HepG2 (cell line): ENCODE results near the gene FBF1. TPM values are rescaled to one million over a fixed set of nuclear protein-coding genes. Genes with fewer than 3 reads are reported as not detected.
A peak's percentile ranks its signal among the peaks of the same experiment; 100 is the strongest.

Experiments
- BRD4 ChIP-seq: sonication (generic); formaldehyde crosslinking; IDR thresholded peaks from 2 replicates; pipeline ENCODE4 v1.4.0; 2020; ENCODE audit warnings: missing genetic modification reagents
- CENPX ChIP-seq: sonication (generic); formaldehyde crosslinking; IDR thresholded peaks from 2 replicates; pipeline ENCODE4 v1.9.0; 2021; ENCODE audit warnings: mild to moderate bottlenecking, missing genetic modification reagents, moderate library complexity
- CHD4 ChIP-seq: fragments of 200-600 bp; sonication (generic); IDR thresholded peaks from 2 replicates; pipeline ENCODE4 v1.7.0; 2017; ENCODE audit warnings: mild to moderate bottlenecking, low read length, borderline replicate concordance
- HHEX ChIP-seq: IDR thresholded peaks from 2 replicates; pipeline ENCODE4 v1.6.1; 2016; ENCODE audit warnings: control low read depth
- JUN ChIP-seq: sonication (generic); formaldehyde crosslinking; IDR thresholded peaks from 2 replicates; pipeline ENCODE4 v1.4.0; 2020; ENCODE audit warnings: mild to moderate bottlenecking, missing genetic modification reagents
- MAFK ChIP-seq, 2 experiments: IDR thresholded peaks in 1 of 2; conservative IDR thresholded peaks in 1 of 2; 2 replicates each; pipeline ENCODE4 v1.6.1; 2011; ENCODE audit warnings: improper control_type of control experiment in 2 of 2, low read length in 2 of 2
- MED13 ChIP-seq: sonication (generic); formaldehyde crosslinking; IDR thresholded peaks from 2 replicates; pipeline ENCODE4 v1.5.0; 2020; ENCODE audit warnings: missing genetic modification reagents
- MEIS2 ChIP-seq: sonication (generic); formaldehyde crosslinking; IDR thresholded peaks from 2 replicates; pipeline ENCODE4 v1.9.0; 2021; ENCODE audit warnings: mild to moderate bottlenecking, missing genetic modification reagents
- PAF1 ChIP-seq: IDR thresholded peaks from 2 replicates; pipeline ENCODE4 v1.6.1; 2016; ENCODE audit warnings: missing genetic modification reagents, missing compliant biosample characterization
- ZC3H13 ChIP-seq: sonication (generic); formaldehyde crosslinking; IDR thresholded peaks from 2 replicates; pipeline ENCODE4 v1.8.1; 2023; ENCODE audit warnings: mild to moderate bottlenecking, missing genetic modification reagents, moderate library complexity
- ZNF329 ChIP-seq: sonication (generic); formaldehyde crosslinking; IDR thresholded peaks from 2 replicates; pipeline ENCODE4 v1.9.0; 2021; ENCODE audit warnings: low read depth, mild to moderate bottlenecking, missing genetic modification reagents
- ZNF382 ChIP-seq: sonication (generic); formaldehyde crosslinking; IDR thresholded peaks from 2 replicates; pipeline ENCODE4 v1.5.0; 2020; ENCODE audit warnings: missing genetic modification reagents, mild to moderate bottlenecking, borderline replicate concordance
- ZNF598 ChIP-seq: sonication (generic); formaldehyde crosslinking; IDR thresholded peaks from 2 replicates; pipeline ENCODE4 v1.5.1; 2020; ENCODE audit warnings: mild to moderate bottlenecking, missing genetic modification reagents, borderline replicate concordance
- ZNF674 ChIP-seq: sonication (generic); formaldehyde crosslinking; IDR thresholded peaks from 2 replicates; pipeline ENCODE4 v1.5.0; 2020; ENCODE audit warnings: low read depth, mild to moderate bottlenecking, missing genetic modification reagents
- ZNF766 ChIP-seq: sonication (generic); formaldehyde crosslinking; IDR thresholded peaks from 2 replicates; pipeline ENCODE4 v1.5.0; 2020; ENCODE audit warnings: missing genetic modification reagents, borderline replicate concordance
- ZSCAN12 ChIP-seq: sonication (generic); formaldehyde crosslinking; IDR thresholded peaks from 2 replicates; pipeline ENCODE4 v1.9.0; 2021; ENCODE audit warnings: mild to moderate bottlenecking, missing genetic modification reagents
- ZSCAN9 ChIP-seq: IDR thresholded peaks from 2 replicates; pipeline ENCODE4 v1.6.1; 2016; ENCODE audit warnings: borderline replicate concordance
- polyA plus RNA-seq, 8 experiments: library from polyadenylated mRNA; depleted of rRNA in 3 of 8; stranded (reverse) in 7 of 8; unstranded in 1 of 8; fragments of >200 nt; fragmentation: Illumina TruSeq in 4 of 8; extraction: Trizol in 4 of 8; gene quantifications; 2 replicates each; pipeline versions ENCODE4 v1.2.1 to v1.2.3, GENCODE V29; 2011 to 2016; ENCODE audit warnings: low read depth in 4 of 8, missing spikeins in 1 of 8, mixed read lengths in 1 of 8; ENCODE audit not compliant: insufficient read depth in 1 of 8
- total RNA-seq, 5 experiments: library from RNA; depleted of rRNA; stranded (reverse); fragments of >200 nt; fragmentation: Illumina TruSeq; extraction: Trizol; gene quantifications; 2 replicates each; pipeline ENCODE4 v1.2.3, GENCODE V29; 2016; ENCODE audit warnings: low read depth in 1 of 5
- TF ChIP-seq, protein P1 (sequence below): sonication (generic); formaldehyde crosslinking; IDR thresholded peaks from 2 replicates; pipeline ENCODE4 v1.5.0; 2020; ENCODE audit warnings: missing genetic modification reagents, mild to moderate bottlenecking, borderline replicate concordance
- TF ChIP-seq, protein P2 (sequence below): sonication (generic); formaldehyde crosslinking; IDR thresholded peaks from 2 replicates; pipeline ENCODE4 v1.8.0; 2023; ENCODE audit warnings: mild to moderate bottlenecking, missing genetic modification reagents
- TF ChIP-seq, protein P3 (sequence below): IDR thresholded peaks from 2 replicates; pipeline ENCODE4 v1.4.0; 2020; ENCODE audit warnings: mild to moderate bottlenecking, missing genetic modification reagents
- TF ChIP-seq, protein P4 (sequence below): IDR thresholded peaks from 2 replicates; pipeline ENCODE4 v1.6.1; 2016; ENCODE audit warnings: missing genetic modification reagents, missing compliant biosample characterization
- TF ChIP-seq, protein P5 (sequence below): sonication (generic); formaldehyde crosslinking; IDR thresholded peaks from 2 replicates; pipeline ENCODE4 v1.8.0; 2022; ENCODE audit warnings: mild to moderate bottlenecking, missing genetic modification reagents; ENCODE audit not compliant: insufficient replicate concordance

FBF1 gene
- total and polyA plus RNA-seq, 2 of the 13 experiments (the other 11 are each of a cell fraction or from before 2014, with no cell fraction given) = 2.4 to 8.1 TPM

DNA sequence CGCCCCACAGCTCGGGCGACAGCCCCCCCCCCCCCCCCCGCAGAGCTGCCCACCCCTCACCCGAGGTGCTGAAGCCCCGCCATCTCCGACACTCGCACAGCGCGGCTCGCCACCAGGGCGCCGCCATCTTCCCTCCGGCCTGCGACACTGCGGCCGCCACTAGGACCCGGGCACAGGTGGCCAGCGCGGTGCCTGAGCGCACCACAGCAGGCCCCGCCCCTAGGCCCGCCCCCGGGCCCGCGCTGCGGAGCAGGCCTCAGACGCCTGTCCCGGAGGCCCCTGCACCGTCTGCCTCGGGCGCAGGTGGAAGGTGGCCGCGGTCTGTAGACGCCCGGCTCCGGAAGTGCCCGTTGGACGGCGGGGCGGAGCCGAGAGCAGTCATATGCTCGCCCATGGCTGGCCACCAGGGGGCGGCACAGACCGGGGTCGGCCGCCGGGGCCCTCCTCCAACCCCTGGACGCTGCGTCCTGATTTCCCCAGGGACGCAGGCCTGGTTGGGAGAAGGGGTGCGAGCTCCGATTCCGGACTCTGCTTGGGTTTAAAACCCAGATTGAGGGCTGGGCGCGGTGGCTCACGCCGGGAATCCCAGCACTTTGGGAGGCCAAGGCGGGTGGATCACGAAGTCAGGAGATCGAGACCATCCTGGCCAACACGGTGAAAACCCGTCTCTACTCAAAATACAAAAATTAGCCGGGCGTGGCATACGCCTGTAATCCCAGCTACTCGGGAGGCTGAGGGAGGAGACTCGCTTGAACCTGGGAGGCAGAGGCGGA, 35.9 kb downstream of the FBF1 start, which contains the start of gene MRPL38 (continued):
- TF ChIP-seq ZNF766 (CRISPR knock-in tag) = peak; percentile 87
- TF ChIP-seq, protein P1, sequence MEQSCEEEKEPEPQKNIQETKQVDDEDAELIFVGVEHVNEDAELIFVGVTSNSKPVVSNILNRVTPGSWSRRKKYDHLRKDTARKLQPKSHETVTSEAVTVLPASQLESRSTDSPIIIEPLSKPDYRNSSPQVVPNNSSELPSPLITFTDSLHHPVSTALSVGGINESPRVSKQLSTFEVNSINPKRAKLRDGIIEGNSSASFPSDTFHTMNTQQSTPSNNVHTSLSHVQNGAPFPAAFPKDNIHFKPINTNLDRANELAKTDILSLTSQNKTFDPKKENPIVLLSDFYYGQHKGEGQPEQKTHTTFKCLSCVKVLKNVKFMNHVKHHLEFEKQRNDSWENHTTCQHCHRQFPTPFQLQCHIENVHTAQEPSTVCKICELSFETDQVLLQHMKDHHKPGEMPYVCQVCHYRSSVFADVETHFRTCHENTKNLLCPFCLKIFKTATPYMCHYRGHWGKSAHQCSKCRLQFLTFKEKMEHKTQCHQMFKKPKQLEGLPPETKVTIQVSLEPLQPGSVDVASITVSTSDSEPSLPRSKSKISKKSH = peak; percentile 88
- TF ChIP-seq BRD4 (CRISPR knock-in tag) = peak; percentile 91
- TF ChIP-seq PAF1 (CRISPR knock-in tag) = no peak
- TF ChIP-seq, protein P2, sequence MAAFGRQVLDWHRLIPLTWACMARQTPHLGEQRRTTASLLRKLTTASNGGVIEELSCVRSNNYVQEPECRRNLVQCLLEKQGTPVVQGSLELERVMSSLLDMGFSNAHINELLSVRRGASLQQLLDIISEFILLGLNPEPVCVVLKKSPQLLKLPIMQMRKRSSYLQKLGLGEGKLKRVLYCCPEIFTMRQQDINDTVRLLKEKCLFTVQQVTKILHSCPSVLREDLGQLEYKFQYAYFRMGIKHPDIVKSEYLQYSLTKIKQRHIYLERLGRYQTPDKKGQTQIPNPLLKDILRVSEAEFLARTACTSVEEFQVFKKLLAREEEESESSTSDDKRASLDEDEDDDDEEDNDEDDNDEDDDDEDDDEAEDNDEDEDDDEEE (CRISPR knock-in tag) = 0 out of 2 replicates have a peak, but pooled peaks have one; percentile 21
- peak; percentile 95 for TF ChIP-seq ZSCAN9 (CRISPR knock-in tag)
- TF ChIP-seq ZSCAN12 = peak; percentile 70; the same call in 1 of the 2 replicates
- TF ChIP-seq ZC3H13 = peak; percentile 97
- no peak for TF ChIP-seq CHD4
- TF ChIP-seq, protein P3, sequence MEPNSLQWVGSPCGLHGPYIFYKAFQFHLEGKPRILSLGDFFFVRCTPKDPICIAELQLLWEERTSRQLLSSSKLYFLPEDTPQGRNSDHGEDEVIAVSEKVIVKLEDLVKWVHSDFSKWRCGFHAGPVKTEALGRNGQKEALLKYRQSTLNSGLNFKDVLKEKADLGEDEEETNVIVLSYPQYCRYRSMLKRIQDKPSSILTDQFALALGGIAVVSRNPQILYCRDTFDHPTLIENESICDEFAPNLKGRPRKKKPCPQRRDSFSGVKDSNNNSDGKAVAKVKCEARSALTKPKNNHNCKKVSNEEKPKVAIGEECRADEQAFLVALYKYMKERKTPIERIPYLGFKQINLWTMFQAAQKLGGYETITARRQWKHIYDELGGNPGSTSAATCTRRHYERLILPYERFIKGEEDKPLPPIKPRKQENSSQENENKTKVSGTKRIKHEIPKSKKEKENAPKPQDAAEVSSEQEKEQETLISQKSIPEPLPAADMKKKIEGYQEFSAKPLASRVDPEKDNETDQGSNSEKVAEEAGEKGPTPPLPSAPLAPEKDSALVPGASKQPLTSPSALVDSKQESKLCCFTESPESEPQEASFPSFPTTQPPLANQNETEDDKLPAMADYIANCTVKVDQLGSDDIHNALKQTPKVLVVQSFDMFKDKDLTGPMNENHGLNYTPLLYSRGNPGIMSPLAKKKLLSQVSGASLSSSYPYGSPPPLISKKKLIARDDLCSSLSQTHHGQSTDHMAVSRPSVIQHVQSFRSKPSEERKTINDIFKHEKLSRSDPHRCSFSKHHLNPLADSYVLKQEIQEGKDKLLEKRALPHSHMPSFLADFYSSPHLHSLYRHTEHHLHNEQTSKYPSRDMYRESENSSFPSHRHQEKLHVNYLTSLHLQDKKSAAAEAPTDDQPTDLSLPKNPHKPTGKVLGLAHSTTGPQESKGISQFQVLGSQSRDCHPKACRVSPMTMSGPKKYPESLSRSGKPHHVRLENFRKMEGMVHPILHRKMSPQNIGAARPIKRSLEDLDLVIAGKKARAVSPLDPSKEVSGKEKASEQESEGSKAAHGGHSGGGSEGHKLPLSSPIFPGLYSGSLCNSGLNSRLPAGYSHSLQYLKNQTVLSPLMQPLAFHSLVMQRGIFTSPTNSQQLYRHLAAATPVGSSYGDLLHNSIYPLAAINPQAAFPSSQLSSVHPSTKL = peak; percentile 86
- TF ChIP-seq ZNF382 (CRISPR knock-in tag) = no peak
- peak; percentile 87 for TF ChIP-seq ZNF329 (CRISPR knock-in tag)
- peak; percentile 93 for TF ChIP-seq ZNF598
- TF ChIP-seq HHEX = no peak; the same call in 1 of the 2 replicates
- TF ChIP-seq JUN (CRISPR knock-in tag) = no peak
- peak; percentile 93 for TF ChIP-seq MEIS2 (CRISPR knock-in tag)
- TF ChIP-seq, protein P4, sequence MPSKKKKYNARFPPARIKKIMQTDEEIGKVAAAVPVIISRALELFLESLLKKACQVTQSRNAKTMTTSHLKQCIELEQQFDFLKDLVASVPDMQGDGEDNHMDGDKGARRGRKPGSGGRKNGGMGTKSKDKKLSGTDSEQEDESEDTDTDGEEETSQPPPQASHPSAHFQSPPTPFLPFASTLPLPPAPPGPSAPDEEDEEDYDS (CRISPR knock-in tag) = peak; percentile 84
- no peak for TF ChIP-seq ZNF674
- no peak for TF ChIP-seq CENPX (CRISPR knock-in tag)
- TF ChIP-seq MED13 = peak; percentile 86
- TF ChIP-seq, protein P5, sequence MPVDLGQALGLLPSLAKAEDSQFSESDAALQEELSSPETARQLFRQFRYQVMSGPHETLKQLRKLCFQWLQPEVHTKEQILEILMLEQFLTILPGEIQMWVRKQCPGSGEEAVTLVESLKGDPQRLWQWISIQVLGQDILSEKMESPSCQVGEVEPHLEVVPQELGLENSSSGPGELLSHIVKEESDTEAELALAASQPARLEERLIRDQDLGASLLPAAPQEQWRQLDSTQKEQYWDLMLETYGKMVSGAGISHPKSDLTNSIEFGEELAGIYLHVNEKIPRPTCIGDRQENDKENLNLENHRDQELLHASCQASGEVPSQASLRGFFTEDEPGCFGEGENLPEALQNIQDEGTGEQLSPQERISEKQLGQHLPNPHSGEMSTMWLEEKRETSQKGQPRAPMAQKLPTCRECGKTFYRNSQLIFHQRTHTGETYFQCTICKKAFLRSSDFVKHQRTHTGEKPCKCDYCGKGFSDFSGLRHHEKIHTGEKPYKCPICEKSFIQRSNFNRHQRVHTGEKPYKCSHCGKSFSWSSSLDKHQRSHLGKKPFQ = peak; percentile 75
- no peak for TF ChIP-seq MAFK (conservative IDR thresholded peaks at IDR 0.05 in 1 of 2, IDR thresholded peaks at IDR 0.05 in 1 of 2; ENCODE audit: low read length in 2 of 2)
